ENCODE measurements around the gene C1QL3. TPM values are rescaled to one million over a fixed set of nuclear protein-coding genes. Genes with fewer than 3 reads are reported as not detected.

Gene C1QL3
- total RNA-seq, 2 experiments from 2014 or later, result not detected

- no peak overlapping the region for H3K27ac ChIP-seq (ENCODE audit: low read depth, low read length, poor library complexity, severe bottlenecking)
- no peak overlapping the region for H2AFZ ChIP-seq (ENCODE audit: low read length)
- TF ChIP-seq CTCF (conservative IDR thresholded peaks at IDR 0.05; ENCODE audit: low read length) (no peak), EZH2phosphoT487 (IDR thresholded peaks at IDR 0.05; ENCODE audit: borderline replicate concordance, low read depth, low read length) (no peak)
- no peak overlapping the region for H3K4me3 ChIP-seq (ENCODE audit: low read depth, low read length, poor library complexity, severe bottlenecking)
- no peaks in the 10 kb centered on the region for H3K36me3 ChIP-seq (ENCODE audit: insufficient read depth, low read length)
- no peaks in the 10 kb centered on the region for H3K9me3 ChIP-seq (ENCODE audit: low read length)
- ChIA-PET CTCF (ENCODE audit: unreplicated experiment) (no interaction called here), POLR2A (no interaction called here)
- H3K79me2 ChIP-seq (ENCODE audit: insufficient read depth, low read depth, low read length), result no peaks in the 10 kb centered on the region
- no peaks in the 10 kb centered on the region for H4K20me1 ChIP-seq (ENCODE audit: insufficient read depth, low read length)
- no peaks in the 10 kb centered on the region for H3K4me1 ChIP-seq (ENCODE audit: insufficient read depth, low read length, poor library complexity, severe bottlenecking)
- DNase-seq (ENCODE audit: low spot score), result no peak
- no peaks in the 10 kb centered on the region for H3K9me2 ChIP-seq (ENCODE audit: insufficient read depth, low read length)
- no TSS peak for BruUV-seq (replicated peaks)
- intact Hi-C loops (cut with micrococcal nuclease; ENCODE audit: unreplicated experiment), result no loop called here
- no peak overlapping the region for H3K4me2 ChIP-seq (ENCODE audit: low read length)
These were observed 1.5 kb downstream of the C1QL3 start for GRCh38 chr10:16519908-16520861.

GRCh38 chr10:16519250-16519907 lies 2.3 kb downstream of the C1QL3 start:
- Histone ChIP-seq H3K4me1 (ENCODE audit: insufficient read depth, low read length, poor library complexity, severe bottlenecking) (no peaks in the 10 kb centered on the region), H3K4me2 (ENCODE audit: low read length) (no peak overlapping the region), H3K9me2 (ENCODE audit: insufficient read depth, low read length) (no peaks in the 10 kb centered on the region), H3K27ac (ENCODE audit: low read depth, low read length, poor library complexity, severe bottlenecking) (no peak overlapping the region), H3K79me2 (ENCODE audit: insufficient read depth, low read depth, low read length) (no peaks in the 10 kb centered on the region), H4K20me1 (ENCODE audit: insufficient read depth, low read length) (no peaks in the 10 kb centered on the region), H3K4me3 (ENCODE audit: low read depth, low read length, poor library complexity, severe bottlenecking) (no peak overlapping the region), H3K9me3 (ENCODE audit: low read length) (no peaks in the 10 kb centered on the region), H2AFZ (ENCODE audit: low read length) (no peak overlapping the region), H3K36me3 (ENCODE audit: insufficient read depth, low read length) (no peaks in the 10 kb centered on the region)
- BruUV-seq (replicated peaks), result no TSS peak
- ChIA-PET POLR2A (interaction anchor here (0.5 kb wide), 1 partner anchor 232 kb away, joined by 5 read pairs; no protein-coding TSS in a partner anchor), CTCF (ENCODE audit: unreplicated experiment) (no interaction called here)
- intact Hi-C loops (cut with micrococcal nuclease; ENCODE audit: unreplicated experiment), result no loop called here
- no peak for DNase-seq (ENCODE audit: low spot score)
- TF ChIP-seq EZH2phosphoT487 (IDR thresholded peaks at IDR 0.05; ENCODE audit: borderline replicate concordance, low read depth, low read length) (no peak), CTCF (conservative IDR thresholded peaks at IDR 0.05; ENCODE audit: low read length) (no peak)

All from OCI-LY7 (cell line).